Eye (tissue), 1 donor: ENCODE results near the gene CFAP70.
"Not testable (repeated sequence)": the region's sequence is repeated elsewhere in the genome, so short reads cannot be mapped to it uniquely, and the experiment has no call there.

ENCODE experiments used
- DNase-seq: peaks from one replicate; pipeline ENCODE4 v3.0.0-alpha.2; 2015

Gene CFAP70

GRCh38 chr10:73338801-73339368 is 19.8 kb downstream of the CFAP70 start:
- no peak for DNase-seq

- no peak for DNase-seq
Observed at GRCh38 chr10:73333202-73333601, 25.5 kb downstream of the CFAP70 start.

- no peak for DNase-seq
Observed at GRCh38 chr10:73332379-73332778, 26.3 kb downstream of the CFAP70 start.

- DNase-seq = not testable (repeated sequence)
Observed at GRCh38 chr10:73328523-73328922, 30.1 kb downstream of the CFAP70 start.

GRCh38 chr10:73325290-73325689 is 33.4 kb downstream of the CFAP70 start:
- DNase-seq = not testable (repeated sequence)

GRCh38 chr10:73323582-73323981 is 35.1 kb downstream of the CFAP70 start:
- not testable (repeated sequence) for DNase-seq

- no peak for DNase-seq
Observed at GRCh38 chr10:73310475-73310874, 48.2 kb downstream of the CFAP70 start.

- no peak for DNase-seq
Observed at GRCh38 chr10:73307203-73307800, 51.4 kb downstream of the CFAP70 start.

- no peak for DNase-seq
Observed at GRCh38 chr10:73306171-73306708, 52.4 kb downstream of the CFAP70 start.

GRCh38 chr10:73296946-73297345 is 61.7 kb downstream of the CFAP70 start:
- DNase-seq = no peak

- no peak for DNase-seq
Observed at GRCh38 chr10:73293461-73293860, 65.2 kb downstream of the CFAP70 start.

- DNase-seq = no peak
Observed at GRCh38 chr10:73289958-73290357, 68.7 kb downstream of the CFAP70 start.

- DNase-seq = no peak
Observed at GRCh38 chr10:73287441-73287840, 71.2 kb downstream of the CFAP70 start.

GRCh38 chr10:73281097-73281496 is 77.6 kb downstream of the CFAP70 start:
- no peak for DNase-seq

- no peak for DNase-seq
Observed at GRCh38 chr10:73264423-73264822, 94.2 kb downstream of the CFAP70 start.

GRCh38 chr10:73263693-73264347 is 94.8 kb downstream of the CFAP70 start:
- DNase-seq = peak; percentile 21

GRCh38 chr10:73262880-73263555 is 95.6 kb downstream of the CFAP70 start:
- DNase-seq = no peak

GRCh38 chr10:73262105-73262730 is 96.4 kb downstream of the CFAP70 start:
- DNase-seq = no peak

GRCh38 chr10:73261362-73261995 is 97.2 kb downstream of the CFAP70 start:
- DNase-seq = no peak

- DNase-seq = not testable (repeated sequence)
Observed at GRCh38 chr10:73258612-73259011, 100.1 kb downstream of the CFAP70 start.

- no peak for DNase-seq
Observed at GRCh38 chr10:73253225-73253555, 105.5 kb downstream of the CFAP70 start.

GRCh38 chr10:73252445-73253224 is 106.0 kb downstream of the CFAP70 start, which contains the start of gene MRPS16:
TSS of gene MRPS16 (minus strand) at chr10:73252644. CDS start at chr10:73252482, 162 bp downstream.
- peak; percentile 98 for DNase-seq
